ENCODE results near the gene NCR3LG1.

DNA sequence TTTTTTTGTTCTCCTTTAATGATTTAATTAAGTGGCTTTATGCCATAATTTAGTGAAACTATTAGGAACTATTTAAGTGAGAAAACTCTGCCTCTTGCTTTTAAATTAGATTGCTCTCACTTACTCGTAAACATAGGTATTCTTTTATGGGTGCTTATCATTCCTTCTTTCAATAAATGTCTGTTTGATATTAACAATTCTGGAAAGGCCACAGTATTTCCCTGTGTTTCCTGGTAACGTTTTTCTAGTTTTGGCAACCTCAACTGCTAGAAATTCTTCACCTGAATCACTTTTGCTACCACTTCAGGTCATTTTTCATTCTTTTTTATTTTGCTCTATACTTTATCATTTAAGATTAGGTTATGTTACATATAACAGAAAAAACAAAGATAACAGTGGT is 19.9 kb upstream of the NCR3LG1 start:
- TF ChIP-seq CTCF (IDR thresholded peaks at IDR 0.05) (no peak), EP300 (IDR thresholded peaks at IDR 0.05) (no peak), POLR2AphosphoS5 (IDR thresholded peaks at IDR 0.05) (no peak)
